Body of pancreas (tissue), 4 donors: Measurements from ENCODE around the gene AGR3.

Experiments used
- POLR2A ChIP-seq, 3 donors: fragments of 450-650 bp; IDR thresholded peaks; one replicate each; pipeline ENCODE4 v1.6.1; 2016; ENCODE audit warnings: antibody characterized with exemption in 3 of 3, mild to moderate bottlenecking in 2 of 3
- TF ChIP-seq, protein P1 (sequence below), 7 experiments: fragments of 450-650 bp in 4 of 7; fragments of 200-600 bp in 3 of 7; sonication (generic) in 3 of 7; IDR thresholded peaks; one replicate each; pipeline ENCODE4 v1.5.1; 2016 to 2019; ENCODE audit warnings: antibody characterized with exemption in 7 of 7

DNA sequence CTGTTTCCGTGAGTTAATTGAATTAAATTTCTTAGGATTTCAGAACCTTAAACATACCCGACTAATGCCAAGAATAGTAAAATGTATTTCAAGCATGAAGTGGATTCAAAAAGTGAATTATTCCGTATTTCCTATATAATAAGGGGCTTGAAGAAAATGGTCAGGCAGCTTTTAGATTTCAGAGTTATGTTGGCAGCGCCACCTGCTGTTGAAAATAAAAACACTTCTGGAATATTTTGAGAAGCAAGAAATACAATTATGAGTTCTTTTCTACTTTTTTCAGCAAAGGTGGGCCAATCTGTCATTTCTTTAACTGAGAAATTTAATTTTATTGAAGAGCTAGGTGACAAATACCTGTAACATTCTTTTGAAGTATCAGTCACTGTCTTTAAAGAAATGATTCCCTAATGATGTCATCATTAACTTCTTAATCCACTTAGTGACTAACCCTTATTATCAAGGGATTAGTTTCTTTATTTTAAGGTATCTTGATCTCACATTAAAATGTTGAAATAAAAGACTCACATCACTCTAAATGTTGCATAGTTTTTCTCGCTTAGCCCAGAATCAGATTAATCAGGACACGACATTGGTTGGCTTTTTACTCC, 36.6 kb upstream of the AGR3 start:
- TF ChIP-seq, protein P1, sequence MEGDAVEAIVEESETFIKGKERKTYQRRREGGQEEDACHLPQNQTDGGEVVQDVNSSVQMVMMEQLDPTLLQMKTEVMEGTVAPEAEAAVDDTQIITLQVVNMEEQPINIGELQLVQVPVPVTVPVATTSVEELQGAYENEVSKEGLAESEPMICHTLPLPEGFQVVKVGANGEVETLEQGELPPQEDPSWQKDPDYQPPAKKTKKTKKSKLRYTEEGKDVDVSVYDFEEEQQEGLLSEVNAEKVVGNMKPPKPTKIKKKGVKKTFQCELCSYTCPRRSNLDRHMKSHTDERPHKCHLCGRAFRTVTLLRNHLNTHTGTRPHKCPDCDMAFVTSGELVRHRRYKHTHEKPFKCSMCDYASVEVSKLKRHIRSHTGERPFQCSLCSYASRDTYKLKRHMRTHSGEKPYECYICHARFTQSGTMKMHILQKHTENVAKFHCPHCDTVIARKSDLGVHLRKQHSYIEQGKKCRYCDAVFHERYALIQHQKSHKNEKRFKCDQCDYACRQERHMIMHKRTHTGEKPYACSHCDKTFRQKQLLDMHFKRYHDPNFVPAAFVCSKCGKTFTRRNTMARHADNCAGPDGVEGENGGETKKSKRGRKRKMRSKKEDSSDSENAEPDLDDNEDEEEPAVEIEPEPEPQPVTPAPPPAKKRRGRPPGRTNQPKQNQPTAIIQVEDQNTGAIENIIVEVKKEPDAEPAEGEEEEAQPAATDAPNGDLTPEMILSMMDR (IDR thresholded peaks at IDR 0.05): peak; percentile 51 to 82 (median 66)
- no peak for TF ChIP-seq POLR2A (IDR thresholded peaks at IDR 0.05)
